Gastrocnemius medialis (tissue), 4 donors: ENCODE data around the gene USP53. TPM values are rescaled to one million over a fixed set of nuclear protein-coding genes. Genes with fewer than 3 reads are reported as not detected.

Experiments used
- ATAC-seq, 2 donors: fragments of 150-250 bp; one replicate each; pipeline ENCODE4 v1.9.1; 2016
- DNase-seq, 2 donors: peaks; one replicate each; pipeline ENCODE4 v3.0.0-alpha.2; 2019
- H3K27ac ChIP-seq, 4 donors: fragments of 200-600 bp; sonication (generic); 1 replicate in 1 of 4; 2 replicates in 3 of 4; pipeline ENCODE4 v1.5.1; 2016 to 2018; ENCODE audit warnings: mild to moderate bottlenecking in 2 of 4, moderate library complexity in 1 of 4
- H3K27me3 ChIP-seq, 3 donors: fragments of 200-600 bp; sonication (generic) in 2 of 3; 1 replicate in 1 of 3; 2 replicates in 2 of 3; pipeline versions ENCODE4 v1.5.1 to v1.6.0; 2016 to 2019; ENCODE audit warnings: mild to moderate bottlenecking in 1 of 3, moderate library complexity in 1 of 3
- H3K36me3 ChIP-seq, 2 donors: fragments of 200-600 bp; sonication (generic) in 1 of 2; one replicate each; pipeline ENCODE4 v1.5.1; 2017 to 2018
- H3K4me1 ChIP-seq, 2 donors: fragments of 200-600 bp; sonication (generic) in 1 of 2; one replicate each; pipeline ENCODE4 v1.5.1; 2016 to 2017; ENCODE audit warnings: mild to moderate bottlenecking in 2 of 2
- H3K4me3 ChIP-seq, 4 donors: fragments of 200-600 bp; sonication (generic) in 3 of 4; 1 replicate in 1 of 4; 2 replicates in 3 of 4; pipeline ENCODE4 v1.5.1; 2016 to 2019; ENCODE audit warnings: mild to moderate bottlenecking in 2 of 4
- H3K9me3 ChIP-seq, 3 donors: fragments of 200-600 bp; sonication (generic) in 2 of 3; 1 replicate in 1 of 3; 2 replicates in 2 of 3; pipeline ENCODE4 v1.5.1; 2016 to 2019
- CTCF ChIP-seq, 5 experiments: fragments of 450-650 bp in 3 of 5; fragments of 200-600 bp in 2 of 5; sonication (generic) in 2 of 5; IDR thresholded peaks in 4 of 5; conservative IDR thresholded peaks in 1 of 5; 1 replicate in 4 of 5; 2 replicates in 1 of 5; pipeline ENCODE4 v1.5.1; 2016 to 2019; ENCODE audit warnings: antibody characterized with exemption in 5 of 5, mild to moderate bottlenecking in 3 of 5, moderate library complexity in 3 of 5
- POLR2A ChIP-seq, 2 donors: fragments of 450-650 bp; IDR thresholded peaks; one replicate each; pipeline ENCODE4 v1.6.1; 2017; ENCODE audit warnings: antibody characterized with exemption in 2 of 2, mild to moderate bottlenecking in 2 of 2, moderate library complexity in 2 of 2
- in situ Hi-C, 4 donors: fragments of 200-750 bp; cut with MboI; loops; one replicate each; pipeline versions ENCODE4 v1.15.0 to v1.8.0; 2017; ENCODE audit warnings: low sequenced_read_pairs in 4 of 4
- intact Hi-C: fragments of 100-400 bp; cut with DNase I; formaldehyde crosslinking; loops from one replicate; pipeline ENCODE4 v1.15.1; 2023; ENCODE audit warnings: low total_unique reads
- total RNA-seq, 4 donors: library from RNA; depleted of rRNA; stranded (reverse); fragments of >200 nt; gene quantifications; one replicate each; pipeline versions ENCODE4 v1.1.0 to v1.2.3, GENCODE V29; 2016

USP53 gene
- total RNA-seq, 4 donors from 2014 or later = 56.9 to 190 (median 98.5) TPM

- no peaks in the 10 kb centered on the region for H3K27me3 ChIP-seq
- intact Hi-C loops = no loop called here
- ATAC-seq = no peak
- no peak overlapping the region for H3K4me3 ChIP-seq
- no peaks in the 10 kb centered on the region for H3K9me3 ChIP-seq
- peaks cover 0 to 46% of the 10 kb centered on the region in 2 donors for H3K36me3 ChIP-seq
- no peak overlapping the region for H3K27ac ChIP-seq
- DNase-seq = no peak
- TF ChIP-seq CTCF (IDR thresholded peaks at IDR 0.05 in 4 of 5, conservative IDR thresholded peaks at IDR 0.05 in 1 of 5) (no peak), POLR2A (IDR thresholded peaks at IDR 0.05) (no peak)
- H3K4me1 ChIP-seq = peaks cover 21 to 24% of the 10 kb centered on the region in 2 donors
- in situ Hi-C loops = no loop called here
Measured at GRCh38 chr4:119228406-119228805, 15.9 kb downstream of the USP53 start.

GRCh38 chr4:119229908-119230687, 17.6 kb downstream of the USP53 start:
- Histone ChIP-seq H3K4me3 (no peak overlapping the region), H3K9me3 (no peaks in the 10 kb centered on the region), H3K36me3 (peaks cover 0 to 30% of the 10 kb centered on the region in 2 donors), H3K27ac (peak overlapping the region in 3 of 4 donors; percentile 1 to 29 (median 24)), H3K27me3 (no peaks in the 10 kb centered on the region), H3K4me1 (peaks cover 29 to 39% of the 10 kb centered on the region in 2 donors)
- TF ChIP-seq POLR2A (IDR thresholded peaks at IDR 0.05) (no peak), CTCF (IDR thresholded peaks at IDR 0.05 in 4 of 5, conservative IDR thresholded peaks at IDR 0.05 in 1 of 5) (no peak)
- DNase-seq (no peak), ATAC-seq (peak in 1 of 2 donors; percentile 11)
- intact Hi-C loops (no loop called here), in situ Hi-C loops (no loop called here)

GRCh38 chr4:119231491-119231890, 19.0 kb downstream of the USP53 start:
- Histone ChIP-seq H3K4me3 (no peak overlapping the region), H3K36me3 (peaks cover 0 to 37% of the 10 kb centered on the region in 2 donors)
- intact Hi-C loops = no loop called here

GRCh38 chr4:119232286-119232685, 19.8 kb downstream of the USP53 start:
- intact Hi-C loops = no loop called here
- H3K36me3 ChIP-seq = peaks cover 0 to 40% of the 10 kb centered on the region in 2 donors

More at GRCh38 chr4:119231491-119231890, 19.0 kb downstream of the USP53 start:
- no peak for DNase-seq
- no peak for TF ChIP-seq CTCF (IDR thresholded peaks at IDR 0.05 in 4 of 5, conservative IDR thresholded peaks at IDR 0.05 in 1 of 5)
- no peak for TF ChIP-seq POLR2A (IDR thresholded peaks at IDR 0.05)
- Histone ChIP-seq H3K27ac (peak overlapping the region in 2 of 4 donors; percentile 4 to 22), H3K27me3 (no peaks in the 10 kb centered on the region), H3K9me3 (no peaks in the 10 kb centered on the region), H3K4me1 (peaks cover 33 to 41% of the 10 kb centered on the region in 2 donors)
- no peak for ATAC-seq
- in situ Hi-C loops = no loop called here

More at GRCh38 chr4:119232286-119232685, 19.8 kb downstream of the USP53 start:
- DNase-seq = no peak
- peaks cover 40 to 47% of the 10 kb centered on the region in 2 donors for H3K4me1 ChIP-seq
- ATAC-seq = no peak
- H3K27me3 ChIP-seq = no peaks in the 10 kb centered on the region
- H3K27ac ChIP-seq = peak overlapping the region in 1 of 4 donors; percentile 6
- H3K4me3 ChIP-seq = no peak overlapping the region
- no peaks in the 10 kb centered on the region for H3K9me3 ChIP-seq
- in situ Hi-C loops = no loop called here
- TF ChIP-seq POLR2A (IDR thresholded peaks at IDR 0.05) (no peak), CTCF (IDR thresholded peaks at IDR 0.05 in 4 of 5, conservative IDR thresholded peaks at IDR 0.05 in 1 of 5) (no peak)
